Adrenal gland (tissue), 12 donors: ENCODE measurements around the gene ZBTB46. TPM values are rescaled to one million over a fixed set of nuclear protein-coding genes. Genes with fewer than 3 reads are reported as not detected.
A peak's percentile ranks its signal among the peaks of the same experiment; 100 is the strongest.

Experiments
- DNase-seq, 7 donors: peaks; one replicate each; pipeline ENCODE4 v3.0.0-alpha.2; 2019 to 2020
- H3K27ac ChIP-seq, 5 donors: fragments of 200-600 bp; sonication (generic) in 4 of 5; 1 replicate in 3 of 5; 2 replicates in 2 of 5; pipeline versions ENCODE4 v1.5.1 to v1.8.0; 2016 to 2020; ENCODE audit warnings: mild to moderate bottlenecking in 1 of 5
- H3K27me3 ChIP-seq: fragments of 200-600 bp; 2 replicates; pipeline ENCODE4 v1.8.0; 2021
- H3K36me3 ChIP-seq, 2 donors: fragments of 200-600 bp; replicated peaks in 1 of 2; 1 replicate in 1 of 2; 2 replicates in 1 of 2; pipeline versions ENCODE4 v1.5.1 to v1.8.0; 2018 to 2022
- H3K4me1 ChIP-seq, 2 donors: fragments of 200-600 bp; replicated peaks in 1 of 2; 1 replicate in 1 of 2; 2 replicates in 1 of 2; pipeline versions ENCODE4 v1.5.1 to v1.8.0; 2018 to 2021
- H3K4me3 ChIP-seq, 4 donors: fragments of 200-600 bp; sonication (generic) in 3 of 4; one replicate each; pipeline ENCODE4 v1.5.1; 2016 to 2018
- H3K9me3 ChIP-seq, 3 donors: fragments of 200-600 bp; sonication (generic) in 1 of 3; replicated peaks in 1 of 3; 1 replicate in 2 of 3; 2 replicates in 1 of 3; pipeline versions ENCODE4 v1.5.1 to v1.8.0; 2016 to 2021
- CTCF ChIP-seq, 6 experiments: fragments of 450-650 bp in 4 of 6; fragments of 200-600 bp in 2 of 6; sonication (generic) in 1 of 6; IDR thresholded peaks; 1 replicate in 5 of 6; 2 replicates in 1 of 6; pipeline versions ENCODE4 v1.5.1 to v1.8.0; 2016 to 2021; ENCODE audit warnings: antibody characterized with exemption in 6 of 6, mild to moderate bottlenecking in 2 of 6, moderate library complexity in 1 of 6
- POLR2A ChIP-seq, 2 donors: fragments of 450-650 bp; IDR thresholded peaks; one replicate each; pipeline ENCODE4 v1.6.1; 2017; ENCODE audit warnings: antibody characterized with exemption in 2 of 2, mild to moderate bottlenecking in 2 of 2, moderate library complexity in 1 of 2
- WGBS, 4 donors: extraction: QIAGEN DNeasy Blood & Tissue Kit in 2 of 4; methylation state at CpG; one replicate each; pipeline versions ENCODE4 v1.1.5 to v1.1.7; 2013 to 2017; 5-methylcytosine and 5-hydroxymethylcytosine counted together
- intact Hi-C, 2 donors: fragments of 100-400 bp; cut with DNase I; formaldehyde crosslinking; loops; one replicate each; pipeline versions ENCODE4 v1.14.1 to v1.15.0; 2022 to 2023
- polyA plus RNA-seq, 3 donors: library from polyadenylated mRNA; stranded (reverse); fragments of 200-250 nt in 2 of 3; fragments of 350-450 nt in 1 of 3; fragmentation: Illumina TruSeq in 1 of 3; extraction: RNeasy Lipid Tissue Mini Kit (QIAGEN cat#74804) in 1 of 3; gene quantifications; one replicate each; pipeline ENCODE4 v1.2.3, GENCODE V29; 2013 to 2014
- total RNA-seq, 9 donors: library from RNA; depleted of rRNA in 4 of 9; stranded (reverse); fragments of >200 nt in 4 of 9; fragments of 120-200 nt in 1 of 9; fragmentation: NEBNext Ultra II Directional in 1 of 9; extraction: Animal tissue kit (Norgen Biotek cat#: 25700) in 1 of 9; gene quantifications; one replicate each; pipeline versions ENCODE4 v1.1.0 to v1.2.4, GENCODE V29; 2013 to 2023
- donor health status: healthy with polysubstance abuse.
- donor health status: Bipolar disorder and iron deficiency.
- donor health status: DM: yes; HTN: yes; CAD: no.
- donor health status: DM: no; HTN: no; CAD: no.
- donor health status: DM: no; HTN: no; CAD: no.
- donor health status: DM: yes; HTN: yes; CAD: no.

ZBTB46 gene
- total and polyA plus RNA-seq, 12 donors, result 0.77 to 22.4 (median 10.6) TPM

- peak overlapping the region in 2 of 5 donors; percentile 2 to 86 for H3K27ac ChIP-seq
- peaks cover 10 to 17% of the 10 kb centered on the region in 2 donors for H3K4me1 ChIP-seq
- WGBS, 4 donors, result 40 to 53% (median 53%) methylated on average over 1 to 3 of the region's 3 CpGs
- TF ChIP-seq POLR2A (IDR thresholded peaks at IDR 0.05) (no peak), CTCF (IDR thresholded peaks at IDR 0.05) (no peak)
- H3K9me3 ChIP-seq, result no peaks in the 10 kb centered on the region
- no peak overlapping the region for H3K4me3 ChIP-seq
- DNase-seq, result no peak
- no peaks in the 10 kb centered on the region for H3K36me3 ChIP-seq
- no peaks in the 10 kb centered on the region for H3K27me3 ChIP-seq
- intact Hi-C loops, result no loop called here
These were observed 15.8 kb upstream of the ZBTB46 start for GRCh38 chr20:63846888-63847236.

GRCh38 chr20:63846128-63846771, 15.2 kb upstream of the ZBTB46 start:
- intact Hi-C loops, result no loop called here
- no peaks in the 10 kb centered on the region for H3K9me3 ChIP-seq
- peak overlapping the region in 2 of 5 donors; percentile 20 to 86 for H3K27ac ChIP-seq
- peak; percentile 63 to 88 (median 81) for DNase-seq
- no peaks in the 10 kb centered on the region for H3K27me3 ChIP-seq
- H3K4me3 ChIP-seq, result peak overlapping the region in 1 of 4 donors; percentile 16
- TF ChIP-seq POLR2A (IDR thresholded peaks at IDR 0.05) (no peak), CTCF (IDR thresholded peaks at IDR 0.05) (no peak)
- no peaks in the 10 kb centered on the region for H3K36me3 ChIP-seq
- 0 to 2% (median 0%) methylated on average over 7 to 24 of the region's 24 CpGs for WGBS, 4 donors
- H3K4me1 ChIP-seq, result peaks cover 10 to 17% of the 10 kb centered on the region in 2 donors

GRCh38 chr20:63844511-63844991, 13.5 kb upstream of the ZBTB46 start:
- DNase-seq, result peak in 1 of 7 donors; percentile 5
- Histone ChIP-seq H3K4me1 (peaks cover 10 to 17% of the 10 kb centered on the region in 2 donors), H3K27me3 (no peaks in the 10 kb centered on the region), H3K27ac (peak overlapping the region in 1 of 5 donors; percentile 40), H3K4me3 (no peak overlapping the region), H3K9me3 (no peaks in the 10 kb centered on the region), H3K36me3 (no peaks in the 10 kb centered on the region)
- intact Hi-C loops, result no loop called here
- WGBS, 4 donors, result 68 to 91% (median 75%) methylated on average over 1 to 9 of the region's 9 CpGs
- TF ChIP-seq CTCF (IDR thresholded peaks at IDR 0.05) (no peak), POLR2A (IDR thresholded peaks at IDR 0.05) (no peak)

- DNase-seq, result no peak
- H3K4me3 ChIP-seq, result no peak overlapping the region
- 63 to 73% (median 72%) methylated on average over 9 to 16 of the region's 16 CpGs for WGBS, 4 donors
- no peaks in the 10 kb centered on the region for H3K9me3 ChIP-seq
- no peak for TF ChIP-seq POLR2A (IDR thresholded peaks at IDR 0.05)
- TF ChIP-seq CTCF (IDR thresholded peaks at IDR 0.05), result no peak
- no peaks in the 10 kb centered on the region for H3K27me3 ChIP-seq
- H3K4me1 ChIP-seq, result peaks cover 10 to 17% of the 10 kb centered on the region in 2 donors
- intact Hi-C loops, result no loop called here
- H3K27ac ChIP-seq, result peak overlapping the region in 1 of 5 donors; percentile 3
- H3K36me3 ChIP-seq, result no peaks in the 10 kb centered on the region
These were observed 12.7 kb upstream of the ZBTB46 start for GRCh38 chr20:63843778-63844177.
